Epithelial cell of alveolus of lung (primary cell): ENCODE data around the gene TMEM81. TPM values are rescaled to one million over a fixed set of nuclear protein-coding genes. Genes with fewer than 3 reads are reported as not detected.

Experiments used
- total RNA-seq: library from RNA; depleted of rRNA; stranded (reverse); fragments of >200 nt; gene quantifications from 2 replicates; pipeline ENCODE4 v1.2.1, GENCODE V29; 2015

TMEM81 gene
- total RNA-seq, result 1.3 and 3.6 TPM in 2 replicates

GRCh38 chr1:205084360-205084759 is at the start of gene TMEM81:
Gene TMEM81 (minus strand): TSS chr1:205084460. CDS start chr1:205084320, 140 bp downstream.

GRCh38 chr1:205121660-205122488 is 37.6 kb upstream of the TMEM81 start, which contains the start of gene RBBP5:
Gene RBBP5 (minus strand): TSS chr1:205121978. CDS start chr1:205121873, 105 bp downstream.

GRCh38 chr1:205042911-205043806 is 41.1 kb downstream of the TMEM81 start, which contains the start of gene CNTN2:
Gene CNTN2 (plus strand): TSS chr1:205043212. CDS start chr1:205053186, 9,974 bp downstream.

Other genes with a start within 250 kb of the TMEM81 start
- gene NFASC, start 213.6 kb downstream of the TMEM81 start, total RNA-seq, result 0.56 and 1.2 TPM in 2 replicates
- not detected in 2 replicates for gene CNTN2, start 41.2 kb downstream of the TMEM81 start, total RNA-seq
- gene RBBP5, start 37.5 kb upstream of the TMEM81 start, total RNA-seq, result 13.2 and 13.8 TPM in 2 replicates
- gene DSTYK, start 127.2 kb upstream of the TMEM81 start, total RNA-seq, result 7.4 and 14.4 TPM in 2 replicates
- 3.0 and 3.6 TPM in 2 replicates for gene TMCC2, start 143.5 kb upstream of the TMEM81 start, total RNA-seq
- gene NUAK2, start 237.3 kb upstream of the TMEM81 start, total RNA-seq, result 2.1 and 13.1 TPM in 2 replicates